Breast epithelium (tissue), 4 donors: ENCODE results near the gene BRI3. TPM values are rescaled to one million over a fixed set of nuclear protein-coding genes. Genes with fewer than 3 reads are reported as not detected.

Experiments
- DNase-seq, 2 donors: peaks; one replicate each; pipeline ENCODE4 v3.0.0-alpha.2; 2019; ENCODE audit warnings: low spot score in 2 of 2
- H3K27ac ChIP-seq, 2 donors: fragments of 200-600 bp; sonication (generic) in 1 of 2; one replicate each; pipeline ENCODE4 v1.5.1; 2016 to 2019; ENCODE audit warnings: mild to moderate bottlenecking in 1 of 2
- H3K27me3 ChIP-seq, 2 donors: fragments of 200-600 bp; sonication (generic) in 1 of 2; one replicate each; pipeline versions ENCODE4 v1.5.1 to v1.6.0; 2017 to 2019; ENCODE audit warnings: control low read depth in 1 of 2, mild to moderate bottlenecking in 1 of 2
- H3K36me3 ChIP-seq: fragments of 200-600 bp; one replicate; pipeline ENCODE4 v1.5.1; 2019
- H3K4me1 ChIP-seq, 2 donors: fragments of 200-600 bp; sonication (generic); one replicate each; pipeline ENCODE4 v1.5.1; 2016 to 2019; ENCODE audit warnings: control low read depth in 1 of 2
- H3K4me3 ChIP-seq, 3 donors: fragments of 200-600 bp; sonication (generic); 1 replicate in 2 of 3; 2 replicates in 1 of 3; pipeline ENCODE4 v1.5.1; 2016 to 2019; ENCODE audit warnings: mild to moderate bottlenecking in 3 of 3, moderate library complexity in 2 of 3
- H3K9me3 ChIP-seq, 2 donors: fragments of 200-600 bp; sonication (generic) in 1 of 2; one replicate each; pipeline ENCODE4 v1.5.1; 2016 to 2019; ENCODE audit warnings: control low read depth in 1 of 2
- POLR2A ChIP-seq: fragments of 450-650 bp; IDR thresholded peaks from one replicate; pipeline ENCODE4 v1.6.1; 2016; ENCODE audit warnings: antibody characterized with exemption, mild to moderate bottlenecking, moderate library complexity
- POLR2AphosphoS5 ChIP-seq, 3 donors: sonication (generic); formaldehyde crosslinking; IDR thresholded peaks; one replicate each; pipeline ENCODE4 v1.6.1; 2017; ENCODE audit warnings: antibody characterized with exemption in 3 of 3
- intact Hi-C: fragments of 100-400 bp; cut with DNase I; formaldehyde crosslinking; loops from one replicate; pipeline ENCODE4 v1.15.1; 2023; ENCODE audit warnings: low total_unique reads
- total RNA-seq, 3 donors: library from RNA; depleted of rRNA; stranded (reverse); fragments of >200 nt; gene quantifications; one replicate each; pipeline ENCODE4 v1.1.0, GENCODE V29; 2016
- TF ChIP-seq, protein P1 (sequence below), 3 donors: fragments of 450-650 bp; IDR thresholded peaks; one replicate each; pipeline ENCODE4 v1.5.1; 2016 to 2017; ENCODE audit warnings: antibody characterized with exemption in 3 of 3, mild to moderate bottlenecking in 3 of 3, moderate library complexity in 3 of 3

BRI3 gene
- total RNA-seq, 3 donors from 2014 or later, result 38.8 to 85.5 (median 56.4) TPM

DNA sequence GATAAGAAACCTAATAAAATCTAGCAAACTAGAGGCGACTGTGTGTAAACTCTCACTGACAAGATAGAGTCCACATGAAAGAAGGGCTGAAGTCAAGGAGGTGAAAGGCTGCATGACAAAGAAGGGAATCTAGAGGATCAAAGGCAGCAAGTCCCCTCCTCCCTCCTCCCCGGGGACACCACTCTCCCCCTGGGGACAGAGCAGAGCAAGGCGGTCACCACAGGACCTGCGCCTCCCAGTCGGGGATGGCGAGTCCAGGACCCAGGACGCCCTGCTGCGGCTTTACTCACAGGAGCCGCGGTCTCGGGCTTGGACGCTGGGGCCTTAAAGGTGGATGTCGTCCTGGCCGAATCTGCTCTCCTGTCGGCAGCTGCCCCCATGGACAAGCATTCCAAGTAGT, 22.4 kb downstream of the BRI3 start:
- H3K4me1 ChIP-seq, result no peaks in the 10 kb centered on the region
- intact Hi-C loops, result no loop called here
- H3K4me3 ChIP-seq, result no peak overlapping the region
- H3K36me3 ChIP-seq, result peaks cover 3% of the 10 kb centered on the region
- peaks cover 0 to 11% of the 10 kb centered on the region in 2 donors for H3K9me3 ChIP-seq
- no peak for DNase-seq
- no peaks in the 10 kb centered on the region for H3K27me3 ChIP-seq
- TF ChIP-seq POLR2A, result no peak
- no peak for TF ChIP-seq POLR2AphosphoS5 (IDR thresholded peaks at IDR 0.05)
- TF ChIP-seq, protein P1, sequence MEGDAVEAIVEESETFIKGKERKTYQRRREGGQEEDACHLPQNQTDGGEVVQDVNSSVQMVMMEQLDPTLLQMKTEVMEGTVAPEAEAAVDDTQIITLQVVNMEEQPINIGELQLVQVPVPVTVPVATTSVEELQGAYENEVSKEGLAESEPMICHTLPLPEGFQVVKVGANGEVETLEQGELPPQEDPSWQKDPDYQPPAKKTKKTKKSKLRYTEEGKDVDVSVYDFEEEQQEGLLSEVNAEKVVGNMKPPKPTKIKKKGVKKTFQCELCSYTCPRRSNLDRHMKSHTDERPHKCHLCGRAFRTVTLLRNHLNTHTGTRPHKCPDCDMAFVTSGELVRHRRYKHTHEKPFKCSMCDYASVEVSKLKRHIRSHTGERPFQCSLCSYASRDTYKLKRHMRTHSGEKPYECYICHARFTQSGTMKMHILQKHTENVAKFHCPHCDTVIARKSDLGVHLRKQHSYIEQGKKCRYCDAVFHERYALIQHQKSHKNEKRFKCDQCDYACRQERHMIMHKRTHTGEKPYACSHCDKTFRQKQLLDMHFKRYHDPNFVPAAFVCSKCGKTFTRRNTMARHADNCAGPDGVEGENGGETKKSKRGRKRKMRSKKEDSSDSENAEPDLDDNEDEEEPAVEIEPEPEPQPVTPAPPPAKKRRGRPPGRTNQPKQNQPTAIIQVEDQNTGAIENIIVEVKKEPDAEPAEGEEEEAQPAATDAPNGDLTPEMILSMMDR (IDR thresholded peaks at IDR 0.05), result no peak
- H3K27ac ChIP-seq, result no peak overlapping the region

DNA sequence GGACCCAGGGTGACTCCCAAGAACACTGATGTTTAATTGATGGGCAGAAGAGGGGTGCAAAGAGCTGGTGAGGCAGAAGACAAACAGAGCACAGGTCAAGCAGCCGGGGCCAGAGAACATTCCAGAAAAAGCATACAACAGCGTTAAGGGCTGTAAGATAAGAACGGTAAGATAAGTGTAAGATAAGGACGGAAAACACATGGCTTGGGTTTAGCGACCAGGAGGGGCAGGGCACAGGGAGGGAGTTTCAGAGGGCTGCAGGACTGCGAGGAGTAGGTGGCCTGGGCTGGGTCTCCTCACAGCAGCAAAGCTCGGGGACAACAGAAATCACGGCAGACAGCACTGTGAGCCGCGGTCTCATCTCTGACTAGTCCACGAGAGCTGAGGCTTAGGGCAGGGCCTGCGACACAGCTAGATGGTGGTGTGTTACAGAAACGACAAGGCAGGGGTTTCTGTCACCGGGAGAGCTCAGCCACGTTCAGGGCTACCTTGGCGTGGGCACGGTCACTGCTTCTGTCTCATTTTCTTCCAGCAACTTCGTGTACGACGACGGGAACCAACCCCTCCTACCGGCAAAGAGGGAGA, 24.6 kb downstream of the BRI3 start:
- H3K4me3 ChIP-seq, result no peak overlapping the region
- no peaks in the 10 kb centered on the region for H3K27me3 ChIP-seq
- no peak for DNase-seq
- peaks cover 3% of the 10 kb centered on the region for H3K36me3 ChIP-seq
- no peaks in the 10 kb centered on the region for H3K4me1 ChIP-seq
- no peak overlapping the region for H3K27ac ChIP-seq
- peaks cover 0 to under 1% of the 10 kb centered on the region in 2 donors for H3K9me3 ChIP-seq
- intact Hi-C loops, result no loop called here
- TF ChIP-seq POLR2AphosphoS5 (IDR thresholded peaks at IDR 0.05) (no peak), POLR2A (no peak)
- TF ChIP-seq, protein P1 (IDR thresholded peaks at IDR 0.05), result no peak

DNA sequence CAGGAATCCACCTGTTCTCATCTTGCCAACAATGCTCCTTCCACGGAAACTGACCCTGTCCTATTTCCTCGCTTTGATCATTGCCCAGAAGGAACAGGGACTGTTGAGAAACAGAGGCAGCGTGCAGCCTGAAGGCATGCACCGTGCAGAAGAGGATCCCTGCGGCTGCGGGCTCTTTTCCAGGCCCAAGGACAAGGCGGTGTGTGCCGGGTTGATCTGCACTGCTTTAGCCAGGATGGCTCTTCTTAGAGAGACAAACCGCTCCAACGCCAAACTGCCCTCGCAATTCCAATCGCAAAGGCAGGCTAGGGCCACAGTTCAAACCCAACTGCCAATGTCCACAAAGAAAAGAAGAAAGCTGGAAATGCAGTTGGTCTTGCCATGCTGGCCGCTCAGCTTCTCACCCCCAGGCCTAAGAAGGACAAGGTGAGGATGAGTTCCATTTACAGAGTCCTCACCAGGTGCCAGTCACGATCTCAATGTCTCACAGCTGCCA, 26.5 kb downstream of the BRI3 start:
- Histone ChIP-seq H3K27ac (no peak overlapping the region), H3K9me3 (no peaks in the 10 kb centered on the region), H3K4me3 (no peak overlapping the region), H3K27me3 (no peaks in the 10 kb centered on the region), H3K4me1 (no peaks in the 10 kb centered on the region), H3K36me3 (peaks cover 3% of the 10 kb centered on the region)
- TF ChIP-seq, protein P1 (IDR thresholded peaks at IDR 0.05), result no peak
- TF ChIP-seq POLR2A (no peak), POLR2AphosphoS5 (IDR thresholded peaks at IDR 0.05) (no peak)
- DNase-seq, result no peak
- intact Hi-C loops, result no loop called here

DNA sequence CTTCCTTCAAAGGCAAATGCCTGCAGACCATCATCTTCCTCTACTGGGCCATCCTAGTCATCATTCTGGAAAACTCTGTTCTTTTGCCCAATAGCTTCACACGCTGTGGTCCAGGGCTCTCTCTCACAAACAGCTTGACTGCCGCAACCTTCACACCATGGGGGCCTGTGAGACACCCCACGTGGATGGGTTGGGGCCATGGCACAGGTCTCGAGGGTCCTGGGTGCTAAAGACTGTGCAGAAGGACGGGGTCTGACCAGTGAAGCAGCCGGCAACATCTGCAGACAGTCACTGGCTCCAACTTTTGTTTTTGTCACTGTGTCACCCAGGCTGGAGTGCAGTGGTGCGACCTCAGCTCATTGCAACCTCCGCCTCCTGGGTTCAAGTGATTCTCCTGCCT, 28.1 kb downstream of the BRI3 start:
- H3K27ac ChIP-seq, result no peak overlapping the region
- H3K4me1 ChIP-seq, result no peaks in the 10 kb centered on the region
- H3K9me3 ChIP-seq, result no peaks in the 10 kb centered on the region
- H3K4me3 ChIP-seq, result no peak overlapping the region
- no peak for DNase-seq
- intact Hi-C loops, result no loop called here
- TF ChIP-seq, protein P1 (IDR thresholded peaks at IDR 0.05), result no peak
- TF ChIP-seq POLR2AphosphoS5 (IDR thresholded peaks at IDR 0.05) (no peak), POLR2A (no peak)
- H3K36me3 ChIP-seq, result no peaks in the 10 kb centered on the region
- no peaks in the 10 kb centered on the region for H3K27me3 ChIP-seq

DNA sequence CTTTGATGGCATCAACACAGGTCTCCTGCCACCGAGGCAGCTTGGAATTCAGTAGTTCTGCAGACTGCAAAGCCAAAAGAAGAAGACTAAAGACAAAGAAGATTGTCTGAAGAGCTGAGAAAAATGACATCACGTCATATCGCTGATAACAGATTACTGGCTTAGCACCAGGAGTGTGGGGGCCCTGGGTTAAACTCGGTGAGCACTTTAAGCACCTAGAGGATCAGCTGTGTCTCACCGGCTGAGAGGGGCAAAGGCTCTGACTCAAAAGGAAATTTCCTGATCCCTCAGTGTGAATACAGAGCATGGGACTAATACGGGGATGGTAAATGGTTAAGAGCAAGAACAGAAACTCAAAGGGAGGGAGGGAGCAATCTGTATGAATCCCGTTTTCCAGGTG, 30.7 kb downstream of the BRI3 start:
- Histone ChIP-seq H3K4me1 (no peaks in the 10 kb centered on the region), H3K4me3 (no peak overlapping the region), H3K27ac (no peak overlapping the region), H3K9me3 (no peaks in the 10 kb centered on the region), H3K27me3 (no peaks in the 10 kb centered on the region), H3K36me3 (no peaks in the 10 kb centered on the region)
- TF ChIP-seq, protein P1 (IDR thresholded peaks at IDR 0.05), result no peak
- no peak for TF ChIP-seq POLR2AphosphoS5 (IDR thresholded peaks at IDR 0.05)
- TF ChIP-seq POLR2A, result no peak
- intact Hi-C loops, result no loop called here
- no peak for DNase-seq
